Activated naive CD4-positive, alpha-beta T cell treated with anti-CD3 and anti-CD28 coated beads for 36 hours (primary cell): ENCODE data around the gene GRIN2C. TPM values are rescaled to one million over a fixed set of nuclear protein-coding genes. Genes with fewer than 3 reads are reported as not detected.
A peak's percentile ranks its signal among the peaks of the same experiment; 100 is the strongest.
"Not testable (repeated sequence)": the region's sequence is repeated elsewhere in the genome, so short reads cannot be mapped to it uniquely, and the experiment has no call there.

Experiments used
- CTCF ChIA-PET: fragments of 350-600 bp; sonication (Branson Sonifier 250); formaldehyde crosslinking; loops from one replicate; lab custom pipeline; 2021; ENCODE audit warnings: antibody characterized with exemption; lab: Charles Lee
- DNase-seq: peaks from one replicate; pipeline ENCODE4 v3.0.0-alpha.2; 2020
- H3K27ac Mint-ChIP-seq: one replicate; pipeline ENCODE4 v1.8.0; 2021; ENCODE audit warnings: mild to moderate bottlenecking, mixed read lengths
- H3K27me3 Mint-ChIP-seq: one replicate; pipeline ENCODE4 v1.8.0; 2021; ENCODE audit warnings: low read depth, mixed read lengths
- H3K36me3 Mint-ChIP-seq: one replicate; pipeline ENCODE4 v1.8.0; 2021; ENCODE audit warnings: low read depth, mixed read lengths
- H3K4me1 Mint-ChIP-seq: one replicate; pipeline ENCODE4 v1.8.0; 2021; ENCODE audit warnings: low read depth, mixed read lengths
- H3K4me3 Mint-ChIP-seq: one replicate; pipeline ENCODE4 v1.8.0; 2021; ENCODE audit warnings: mild to moderate bottlenecking, moderate library complexity, mixed read lengths
- H3K9me3 Mint-ChIP-seq: one replicate; pipeline ENCODE4 v1.8.0; 2021; ENCODE audit warnings: mixed read lengths
- intact Hi-C: fragments of 100-400 bp; cut with micrococcal nuclease; formaldehyde crosslinking; loops from one replicate; pipeline ENCODE4 v1.15.1; 2023
- total RNA-seq, 2 experiments: library from RNA; stranded (reverse); gene quantifications; one replicate each; pipeline ENCODE4 v1.2.3, GENCODE V29; 2021

The GRIN2C gene
- total RNA-seq, 2 experiments from 2014 or later: 0.07 TPM; not detected in 1

- H3K4me1 Mint-ChIP-seq: peaks cover 24% of the 10 kb centered on the region
- CTCF ChIA-PET: interaction anchor here (1.2 to 6.2 kb wide), 4 partner anchors 12 to 132 kb away, joined by 4 to 44 read pairs (median 10); no protein-coding TSS in a partner anchor
Measured at GRCh38 chr17:74875977-74876593, 16.4 kb upstream of the GRIN2C start.

DNA sequence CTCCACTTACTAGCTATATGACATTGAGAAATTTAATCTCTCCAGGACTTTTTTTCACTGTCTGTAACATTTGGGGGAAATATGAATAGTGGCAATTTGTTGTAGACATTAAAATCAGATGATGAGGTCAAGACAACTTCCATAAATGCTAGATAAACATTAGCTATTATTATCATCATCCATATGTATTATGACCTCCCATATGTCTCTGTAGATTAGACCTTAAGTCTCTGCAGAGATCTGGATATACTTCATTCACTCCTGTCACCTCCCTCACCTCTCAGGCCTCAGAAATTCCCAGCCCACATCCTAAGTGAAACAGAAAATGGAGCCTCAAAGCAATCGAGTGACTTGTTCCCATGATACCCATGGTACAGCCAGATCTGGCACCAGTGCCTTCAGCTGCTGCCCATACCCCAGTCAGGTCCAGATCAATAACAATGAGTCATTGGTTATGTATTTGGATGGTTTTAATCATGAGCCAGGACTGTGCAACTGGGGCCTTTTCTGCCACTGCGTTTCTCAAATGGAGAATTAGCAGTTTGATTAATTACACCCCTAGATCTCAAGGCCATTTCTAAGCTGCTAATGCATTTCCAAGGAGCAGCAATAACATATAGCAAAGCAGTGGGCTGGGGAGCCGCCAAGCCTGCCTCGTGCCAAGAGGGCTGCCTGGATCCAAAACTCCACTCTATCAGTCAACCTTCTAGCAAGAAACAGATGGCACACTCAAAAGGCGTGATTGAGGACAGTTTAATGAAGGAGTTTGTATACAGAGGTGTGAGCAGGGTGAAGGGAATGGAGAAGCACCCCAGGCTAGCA lies 15.7 kb upstream of the GRIN2C start:
- Mint-ChIP-seq H3K27me3 (no peaks in the 10 kb centered on the region), H3K4me1 (peaks cover 25% of the 10 kb centered on the region), H3K9me3 (no peaks in the 10 kb centered on the region), H3K4me3 (no peak overlapping the region), H3K27ac (no peak overlapping the region), H3K36me3 (peaks cover 12% of the 10 kb centered on the region)
- no peak for DNase-seq
- intact Hi-C loops: loop anchor here (10.0 kb wide), 1 partner anchor 789 kb away; the partner anchor contains the start of genes RECQL5 and SAP30BP
- CTCF ChIA-PET: interaction anchor here (1.0 to 6.2 kb wide), 6 partner anchors 12 to 133 kb away, joined by 3 to 44 read pairs (median 8); no protein-coding TSS in a partner anchor

More at GRCh38 chr17:74875977-74876593, 16.4 kb upstream of the GRIN2C start:
- intact Hi-C loops: loop anchor here (10.0 kb wide), 1 partner anchor 789 kb away; the partner anchor contains the start of genes RECQL5 and SAP30BP
- Mint-ChIP-seq H3K27ac (no peak overlapping the region), H3K4me3 (no peak overlapping the region), H3K9me3 (no peaks in the 10 kb centered on the region), H3K27me3 (no peaks in the 10 kb centered on the region), H3K36me3 (peaks cover 9% of the 10 kb centered on the region)
- DNase-seq: no peak

DNA sequence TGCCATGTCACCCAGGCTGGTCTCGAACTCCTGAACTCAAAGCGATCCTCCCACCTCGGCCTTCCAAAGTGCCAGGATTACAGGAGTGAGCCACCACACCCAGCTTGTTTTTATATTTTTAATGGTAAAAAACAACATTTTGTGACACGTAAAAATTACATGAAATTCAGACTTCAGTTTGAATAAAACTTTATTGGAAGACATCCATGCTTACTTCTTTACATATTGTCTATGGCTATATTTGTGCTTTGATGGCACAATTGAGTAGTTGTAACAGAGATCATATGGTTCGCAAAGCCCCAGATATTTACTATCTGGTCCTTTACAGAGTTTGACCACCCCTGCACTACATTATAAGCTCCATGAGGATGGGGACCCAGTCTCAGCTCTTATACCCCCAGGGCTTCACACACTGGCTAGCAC lies 14.9 kb upstream of the GRIN2C start:
- no peak overlapping the region for H3K4me3 Mint-ChIP-seq
- peaks cover 25% of the 10 kb centered on the region for H3K4me1 Mint-ChIP-seq
- intact Hi-C loops: loop anchor here (5.0 to 10.0 kb wide), 3 partner anchors 97 to 790 kb away; partner anchors contain the start of genes ATP5PD, KCTD2, NAT9 and RECQL5

DNA sequence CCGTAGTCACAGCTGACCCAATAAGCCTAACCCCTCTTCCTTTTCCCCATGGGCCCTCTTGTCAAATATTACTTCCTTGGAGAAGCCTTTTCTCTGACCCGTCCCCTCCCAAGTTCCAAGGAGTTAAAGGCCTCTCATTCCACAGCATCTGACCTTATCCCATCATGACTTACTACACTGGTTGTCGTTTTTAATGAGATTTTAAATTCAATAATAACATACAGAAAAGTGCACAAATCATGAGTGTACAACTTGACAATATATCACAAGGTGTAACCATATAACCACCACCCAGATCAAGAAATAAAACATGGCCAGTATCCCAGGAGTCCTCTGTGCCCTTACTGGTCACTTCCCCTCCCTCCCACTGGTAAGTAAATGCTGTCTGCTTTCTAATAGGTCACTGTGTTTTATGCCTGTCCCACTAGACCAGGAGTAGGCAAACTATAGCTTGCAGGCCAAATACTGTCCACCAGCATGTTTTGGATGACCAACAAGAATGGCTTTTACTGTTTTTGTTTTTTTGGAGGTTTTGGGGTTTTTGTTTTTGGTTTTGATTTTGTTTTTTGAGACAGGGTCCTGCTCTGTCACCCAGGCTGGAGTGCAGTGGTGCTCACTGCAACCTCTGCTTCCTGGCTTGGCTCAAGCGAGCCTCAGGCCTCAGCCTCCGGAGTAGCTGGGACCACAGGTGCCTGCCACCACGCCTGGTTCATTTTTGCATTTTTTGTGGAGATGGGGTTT lies 14.4 kb upstream of the GRIN2C start:
- intact Hi-C loops: loop anchor here (1.0 to 10.0 kb wide), 10 partner anchors 22 to 791 kb away; partner anchors contain the start of genes ATP5PD, CDR2L, GGA3 and JPT1
- Mint-ChIP-seq H3K4me3 (peak overlapping the region; percentile 88), H3K27me3 (no peaks in the 10 kb centered on the region), H3K27ac (peak overlapping the region; percentile 91), H3K36me3 (peaks cover 12% of the 10 kb centered on the region), H3K9me3 (no peaks in the 10 kb centered on the region), H3K4me1 (peaks cover 25% of the 10 kb centered on the region)
- DNase-seq: no peak
- CTCF ChIA-PET: interaction anchor here (0.6 to 6.2 kb wide), 9 partner anchors 10 to 369 kb away, joined by 3 to 44 read pairs (median 4); partner anchors contain the start of gene OTOP2

More for the DNA sequence above, 14.9 kb upstream of the GRIN2C start:
- no peak overlapping the region for H3K27ac Mint-ChIP-seq
- no peaks in the 10 kb centered on the region for H3K27me3 Mint-ChIP-seq
- CTCF ChIA-PET: interaction anchor here (0.6 to 6.2 kb wide), 8 partner anchors 11 to 368 kb away, joined by 3 to 44 read pairs (median 4); no protein-coding TSS in a partner anchor
- no peak for DNase-seq
- peaks cover 12% of the 10 kb centered on the region for H3K36me3 Mint-ChIP-seq
- H3K9me3 Mint-ChIP-seq: no peaks in the 10 kb centered on the region

DNA sequence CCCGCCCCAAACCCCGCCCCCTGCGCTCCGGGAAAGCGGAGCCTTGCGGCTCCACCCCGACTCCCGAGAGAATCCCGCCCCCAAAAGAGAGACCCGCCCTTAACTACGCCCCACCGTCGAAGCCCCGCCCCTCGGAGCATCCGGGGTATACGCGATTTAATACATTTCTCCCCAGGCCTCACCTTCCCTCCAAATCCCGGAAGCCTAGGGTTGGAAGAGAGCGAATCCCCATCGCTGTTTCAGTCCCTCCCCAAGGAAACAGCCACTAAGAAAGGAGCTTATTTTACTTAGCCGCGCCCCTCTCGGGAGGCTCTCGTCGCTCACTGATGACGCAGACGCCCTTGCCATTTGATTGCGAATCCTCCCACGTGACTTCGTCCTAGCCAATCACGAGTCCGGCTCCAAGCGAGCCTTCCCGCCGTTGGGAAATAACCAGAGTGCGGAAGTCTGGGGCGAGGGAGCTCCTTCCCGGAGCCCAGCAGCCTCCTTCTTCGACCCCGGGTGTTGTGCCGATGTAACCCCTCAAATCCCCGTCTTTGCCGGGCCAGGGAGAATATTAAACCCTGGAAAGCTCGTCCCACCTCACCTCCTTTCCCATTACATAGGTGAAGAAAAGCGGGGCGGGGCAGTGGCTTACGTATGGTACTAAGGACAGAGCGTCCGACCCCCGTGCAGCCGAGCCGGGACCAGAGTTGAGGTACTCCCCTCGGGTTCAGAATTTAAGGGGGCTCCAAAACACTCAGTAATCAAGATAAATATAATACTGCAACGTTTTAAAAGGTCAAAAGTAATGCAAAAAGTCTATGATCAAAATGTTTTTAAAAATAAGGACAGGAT lies 13.6 kb upstream of the GRIN2C start:
- Mint-ChIP-seq H3K9me3 (no peaks in the 10 kb centered on the region), H3K4me1 (peaks cover 27% of the 10 kb centered on the region), H3K36me3 (peaks cover 12% of the 10 kb centered on the region), H3K4me3 (peak overlapping the region; percentile 88), H3K27ac (peak overlapping the region; percentile 91), H3K27me3 (no peaks in the 10 kb centered on the region)
- peak; percentile 100 for DNase-seq
- CTCF ChIA-PET: interaction anchor here (0.6 to 6.2 kb wide), 8 partner anchors 10 to 317 kb away, joined by 3 to 44 read pairs (median 4); partner anchors contain the start of genes OTOP2 and RAB37
- intact Hi-C loops: loop anchor here (1.0 to 10.0 kb wide), 10 partner anchors 21 to 792 kb away; partner anchors contain the start of genes ATP5PD, CDR2L, GGA3 and JPT1

- peaks cover 27% of the 10 kb centered on the region for H3K4me1 Mint-ChIP-seq
- H3K9me3 Mint-ChIP-seq: no peaks in the 10 kb centered on the region
- DNase-seq: no peak
- intact Hi-C loops: loop anchor here (1.0 to 10.0 kb wide), 10 partner anchors 20 to 792 kb away; partner anchors contain the start of genes ATP5PD, CDR2L, GGA3 and JPT1
- H3K36me3 Mint-ChIP-seq: peaks cover 12% of the 10 kb centered on the region
- peak within 1 kb of the TSS; percentile 91 for H3K27ac Mint-ChIP-seq
- peak within 1 kb of the TSS; percentile 88 for H3K4me3 Mint-ChIP-seq
- no peaks in the 10 kb centered on the region for H3K27me3 Mint-ChIP-seq
- CTCF ChIA-PET: interaction anchor here (0.6 to 6.2 kb wide), 8 partner anchors 9 to 318 kb away, joined by 3 to 44 read pairs (median 5); partner anchors contain the start of gene RAB37
Measured at GRCh38 chr17:74872313-74873036, 12.8 kb upstream of the GRIN2C start, which contains the start of gene FDXR. FDXR (minus strand) TSS chr17:74872994; CDS start chr17:74872944, 50 bp downstream.

- Mint-ChIP-seq H3K9me3 (no peaks in the 10 kb centered on the region), H3K27ac (no peak overlapping the region), H3K4me3 (peak overlapping the region; percentile 88), H3K4me1 (peaks cover 27% of the 10 kb centered on the region), H3K36me3 (peaks cover 12% of the 10 kb centered on the region), H3K27me3 (no peaks in the 10 kb centered on the region)
- CTCF ChIA-PET: interaction anchor here (0.6 to 6.2 kb wide), 5 partner anchors 8 to 419 kb away, joined by 3 to 44 read pairs (median 6); no protein-coding TSS in a partner anchor
- DNase-seq: no peak
- intact Hi-C loops: loop anchor here (2.0 to 10.0 kb wide), 4 partner anchors 94 to 793 kb away; partner anchors contain the start of genes ATP5PD, JPT1, KCTD2 and NAT9
Measured at GRCh38 chr17:74871356-74872076, 11.8 kb upstream of the GRIN2C start.

DNA sequence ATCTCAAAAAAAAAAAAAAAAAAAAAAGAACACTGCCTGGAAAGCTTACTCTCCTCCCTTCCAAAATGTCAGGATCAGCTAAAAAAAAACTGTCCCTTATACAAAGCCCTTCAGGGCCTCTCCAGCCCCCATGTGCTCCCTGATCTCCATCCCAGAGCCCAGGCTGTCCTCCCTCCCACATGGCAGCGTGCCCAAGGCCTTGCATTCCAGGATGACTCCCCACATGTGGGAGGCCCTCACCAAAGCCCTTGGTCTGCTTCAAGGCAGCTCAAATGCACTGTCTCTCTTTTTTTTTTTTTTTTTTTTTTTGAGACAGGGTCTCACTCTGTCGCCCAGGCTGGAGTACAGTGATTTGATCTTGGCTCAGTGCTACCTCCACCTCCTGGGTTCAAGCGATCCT lies 10.8 kb upstream of the GRIN2C start:
- intact Hi-C loops: loop anchor here (5.0 to 10.0 kb wide), 3 partner anchors 93 to 794 kb away; partner anchors contain the start of genes ATP5PD, KCTD2, NAT9 and RECQL5
- no peaks in the 10 kb centered on the region for H3K27me3 Mint-ChIP-seq
- no peak for DNase-seq
- CTCF ChIA-PET: interaction anchor here (0.6 to 6.2 kb wide), 5 partner anchors 7 to 231 kb away, joined by 3 to 44 read pairs (median 3); no protein-coding TSS in a partner anchor
- no peaks in the 10 kb centered on the region for H3K9me3 Mint-ChIP-seq
- H3K4me1 Mint-ChIP-seq: peaks cover 27% of the 10 kb centered on the region
- H3K27ac Mint-ChIP-seq: no peak overlapping the region
- peaks cover 12% of the 10 kb centered on the region for H3K36me3 Mint-ChIP-seq
- no peak overlapping the region for H3K4me3 Mint-ChIP-seq

- Mint-ChIP-seq H3K4me1 (peaks cover 22% of the 10 kb centered on the region), H3K36me3 (peaks cover 12% of the 10 kb centered on the region)
- CTCF ChIA-PET: interaction anchor here (5.8 kb wide), 1 partner anchor 78 kb away, joined by 27 read pairs; no protein-coding TSS in a partner anchor
- not testable (repeated sequence) for DNase-seq, H3K9me3 Mint-ChIP-seq, H3K27me3 Mint-ChIP-seq, H3K27ac Mint-ChIP-seq, H3K4me3 Mint-ChIP-seq
- intact Hi-C loops: loop anchor here (5.0 to 10.0 kb wide), 3 partner anchors 93 to 795 kb away; partner anchors contain the start of genes ATP5PD, KCTD2, NAT9 and RECQL5
Measured at GRCh38 chr17:74870028-74870427, 10.3 kb upstream of the GRIN2C start.
